ENCODE measurements around the gene SRSF7.

SRSF7 gene

GRCh38 chr2:38731090-38731489 is 20.1 kb downstream of the SRSF7 start:
- Histone ChIP-seq H3K36me3 (ENCODE audit: control insufficient read depth, insufficient read depth, low read length) (no peaks in the 10 kb centered on the region), H3K9me3 (ENCODE audit: control insufficient read depth, low read length) (no peaks in the 10 kb centered on the region)
- TF ChIP-seq CTCF (IDR thresholded peaks at IDR 0.05) = no peak

GRCh38 chr2:38728694-38729093 is 22.5 kb downstream of the SRSF7 start:
- H3K4me2 ChIP-seq (ENCODE audit: low read length) = no peak overlapping the region
- H3K4me1 ChIP-seq = no peaks in the 10 kb centered on the region
- no peaks in the 10 kb centered on the region for H3K27me3 ChIP-seq (ENCODE audit: control insufficient read depth, insufficient read depth, low read length)
- no peak overlapping the region for H3K4me3 ChIP-seq (ENCODE audit: low read depth, low read length)
- no peaks in the 10 kb centered on the region for H3K9me3 ChIP-seq (ENCODE audit: control insufficient read depth, low read length)
- H3K27ac ChIP-seq = no peak overlapping the region
- H3K36me3 ChIP-seq (ENCODE audit: control insufficient read depth, insufficient read depth, low read length) = no peaks in the 10 kb centered on the region
- no peak for TF ChIP-seq CTCF (IDR thresholded peaks at IDR 0.05)
- H2AFZ ChIP-seq = no peak overlapping the region
- H3K9ac ChIP-seq = no peak overlapping the region
- H3K79me2 ChIP-seq = no peaks in the 10 kb centered on the region

More at GRCh38 chr2:38731090-38731489, 20.1 kb downstream of the SRSF7 start:
- Histone ChIP-seq H3K27me3 (ENCODE audit: control insufficient read depth, insufficient read depth, low read length) (no peaks in the 10 kb centered on the region), H2AFZ (no peak overlapping the region), H3K4me3 (ENCODE audit: low read depth, low read length) (no peak overlapping the region), H3K9ac (no peak overlapping the region), H3K4me1 (no peaks in the 10 kb centered on the region), H3K4me2 (ENCODE audit: low read length) (no peak overlapping the region), H3K79me2 (no peaks in the 10 kb centered on the region), H3K27ac (no peak overlapping the region)

GRCh38 chr2:38727661-38728060 is 23.5 kb downstream of the SRSF7 start:
- H3K4me3 ChIP-seq (ENCODE audit: low read depth, low read length) = no peak overlapping the region
- H3K4me2 ChIP-seq (ENCODE audit: low read length) = no peak overlapping the region
- no peaks in the 10 kb centered on the region for H3K4me1 ChIP-seq
- no peaks in the 10 kb centered on the region for H3K36me3 ChIP-seq (ENCODE audit: control insufficient read depth, insufficient read depth, low read length)
- H3K27me3 ChIP-seq (ENCODE audit: control insufficient read depth, insufficient read depth, low read length) = no peaks in the 10 kb centered on the region
- H3K79me2 ChIP-seq = no peaks in the 10 kb centered on the region
- H3K9me3 ChIP-seq (ENCODE audit: control insufficient read depth, low read length) = no peaks in the 10 kb centered on the region
- no peak overlapping the region for H3K9ac ChIP-seq
- no peak overlapping the region for H2AFZ ChIP-seq
- H3K27ac ChIP-seq = no peak overlapping the region
- TF ChIP-seq CTCF (IDR thresholded peaks at IDR 0.05) = no peak

GRCh38 chr2:38723173-38723572 is 28.0 kb downstream of the SRSF7 start:
- no peaks in the 10 kb centered on the region for H3K27me3 ChIP-seq (ENCODE audit: control insufficient read depth, insufficient read depth, low read length)
- no peaks in the 10 kb centered on the region for H3K79me2 ChIP-seq
- no peak overlapping the region for H3K4me2 ChIP-seq (ENCODE audit: low read length)
- TF ChIP-seq CTCF (IDR thresholded peaks at IDR 0.05) = no peak
- no peaks in the 10 kb centered on the region for H3K9me3 ChIP-seq (ENCODE audit: control insufficient read depth, low read length)
- H3K4me3 ChIP-seq (ENCODE audit: low read depth, low read length) = no peak overlapping the region
- no peak overlapping the region for H2AFZ ChIP-seq
- H3K4me1 ChIP-seq = peaks cover 9% of the 10 kb centered on the region
- no peak overlapping the region for H3K27ac ChIP-seq
- no peak overlapping the region for H3K9ac ChIP-seq
- H3K36me3 ChIP-seq (ENCODE audit: control insufficient read depth, insufficient read depth, low read length) = no peaks in the 10 kb centered on the region

- no peak overlapping the region for H2AFZ ChIP-seq
- no peaks in the 10 kb centered on the region for H3K27me3 ChIP-seq (ENCODE audit: control insufficient read depth, insufficient read depth, low read length)
- no peak overlapping the region for H3K9ac ChIP-seq
- no peaks in the 10 kb centered on the region for H3K9me3 ChIP-seq (ENCODE audit: control insufficient read depth, low read length)
- no peaks in the 10 kb centered on the region for H3K36me3 ChIP-seq (ENCODE audit: control insufficient read depth, insufficient read depth, low read length)
- H3K4me3 ChIP-seq (ENCODE audit: low read depth, low read length) = no peak overlapping the region
- no peak overlapping the region for H3K27ac ChIP-seq
- no peak overlapping the region for H3K4me2 ChIP-seq (ENCODE audit: low read length)
- H3K4me1 ChIP-seq = peaks cover 9% of the 10 kb centered on the region
- no peak for TF ChIP-seq CTCF (IDR thresholded peaks at IDR 0.05)
- no peaks in the 10 kb centered on the region for H3K79me2 ChIP-seq
These were observed 28.7 kb downstream of the SRSF7 start for GRCh38 chr2:38722271-38723061.

All from parathyroid adenoma (tissue), 2 donors.